ENCODE measurements around the gene NDUFB2.

DNA sequence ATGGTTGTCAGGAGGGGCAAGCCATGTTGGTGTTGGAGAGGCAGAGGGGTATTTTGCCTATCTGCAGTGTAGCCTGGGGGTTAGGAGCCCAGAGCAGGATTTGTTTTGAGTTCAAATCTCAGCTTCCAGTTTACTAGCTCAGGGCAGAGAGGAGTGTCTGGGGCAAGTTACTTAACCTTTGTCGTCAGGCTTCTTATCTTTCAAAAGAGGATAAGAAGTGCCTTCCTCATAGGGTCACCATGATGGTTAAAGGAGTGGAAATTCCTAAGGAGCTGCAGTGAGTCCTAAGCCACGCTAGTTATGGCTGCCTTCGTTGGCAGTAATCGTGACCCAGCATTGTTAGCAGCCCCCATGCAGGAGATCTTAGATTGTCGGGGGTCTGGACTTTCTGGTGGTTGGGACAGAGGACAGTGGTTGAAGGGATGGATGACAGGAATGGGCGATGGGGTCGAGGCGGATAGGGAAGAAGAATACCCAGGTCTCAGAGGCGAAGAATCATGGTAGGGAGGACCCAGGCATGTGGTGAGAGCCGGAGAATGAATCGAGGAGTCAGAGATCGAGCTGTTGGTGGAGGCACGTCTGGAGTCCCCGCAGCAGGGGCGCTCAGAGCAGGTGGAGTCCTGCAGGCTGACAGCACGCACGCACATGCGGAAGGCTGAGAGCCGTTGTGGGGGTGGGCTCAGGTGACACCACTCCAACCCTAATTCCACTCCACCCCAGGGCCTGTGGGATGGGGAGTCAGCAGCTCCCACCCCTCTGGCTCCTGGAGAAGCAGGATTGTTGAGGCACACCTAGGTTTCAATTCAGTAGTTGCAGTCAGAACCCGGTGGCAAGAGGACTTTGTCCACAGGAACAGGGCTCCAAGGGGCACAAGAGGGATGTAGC lies 12.2 kb upstream of the NDUFB2 start:
- TF ChIP-seq POLR2AphosphoS5 (IDR thresholded peaks at IDR 0.05) = no peak
- TF ChIP-seq, protein P1, sequence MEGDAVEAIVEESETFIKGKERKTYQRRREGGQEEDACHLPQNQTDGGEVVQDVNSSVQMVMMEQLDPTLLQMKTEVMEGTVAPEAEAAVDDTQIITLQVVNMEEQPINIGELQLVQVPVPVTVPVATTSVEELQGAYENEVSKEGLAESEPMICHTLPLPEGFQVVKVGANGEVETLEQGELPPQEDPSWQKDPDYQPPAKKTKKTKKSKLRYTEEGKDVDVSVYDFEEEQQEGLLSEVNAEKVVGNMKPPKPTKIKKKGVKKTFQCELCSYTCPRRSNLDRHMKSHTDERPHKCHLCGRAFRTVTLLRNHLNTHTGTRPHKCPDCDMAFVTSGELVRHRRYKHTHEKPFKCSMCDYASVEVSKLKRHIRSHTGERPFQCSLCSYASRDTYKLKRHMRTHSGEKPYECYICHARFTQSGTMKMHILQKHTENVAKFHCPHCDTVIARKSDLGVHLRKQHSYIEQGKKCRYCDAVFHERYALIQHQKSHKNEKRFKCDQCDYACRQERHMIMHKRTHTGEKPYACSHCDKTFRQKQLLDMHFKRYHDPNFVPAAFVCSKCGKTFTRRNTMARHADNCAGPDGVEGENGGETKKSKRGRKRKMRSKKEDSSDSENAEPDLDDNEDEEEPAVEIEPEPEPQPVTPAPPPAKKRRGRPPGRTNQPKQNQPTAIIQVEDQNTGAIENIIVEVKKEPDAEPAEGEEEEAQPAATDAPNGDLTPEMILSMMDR (IDR thresholded peaks at IDR 0.05) = no peak

All from transverse colon (tissue), 4 donors.